ENCODE data around the gene GLRB. TPM values are rescaled to one million over a fixed set of nuclear protein-coding genes. Genes with fewer than 3 reads are reported as not detected.

The GLRB gene
- total RNA-seq: under 1 TPM in 1 of 4 donors, not detected in 3; 0.27 TPM

GRCh38 chr4:157075811-157076577 is at the start of gene GLRB:
Gene GLRB, plus strand, starts transcription at chr4:157076150. Its CDS starts 1,875 bp downstream, at chr4:157078025.
- no peak for TF ChIP-seq POLR2A (IDR thresholded peaks at IDR 0.05)
- no peak for TF ChIP-seq CTCF (IDR thresholded peaks at IDR 0.05)
- Histone ChIP-seq H3K9me3 (no peaks in the 10 kb centered on the region), H3K27me3 (no peaks in the 10 kb centered on the region), H3K27ac (peak within 1 kb of the TSS in 1 of 4 donors; percentile 18), H3K4me3 (peak within 1 kb of the TSS; percentile 16 to 60 (median 47)), H3K36me3 (no peaks in the 10 kb centered on the region), H3K4me1 (no peaks in the 10 kb centered on the region)
- peak in 1 of 3 donors; percentile 49 for DNase-seq

- H3K9me3 ChIP-seq: no peaks in the 10 kb centered on the region
- H3K4me1 ChIP-seq: no peaks in the 10 kb centered on the region
- H3K27ac ChIP-seq: no peak overlapping the region
- no peak for DNase-seq
- no peaks in the 10 kb centered on the region for H3K36me3 ChIP-seq
- no peaks in the 10 kb centered on the region for H3K27me3 ChIP-seq
- no peak overlapping the region for H3K4me3 ChIP-seq
- TF ChIP-seq POLR2A (IDR thresholded peaks at IDR 0.05) (no peak), CTCF (IDR thresholded peaks at IDR 0.05) (no peak)
Measured at GRCh38 chr4:157035471-157035870, 40.5 kb upstream of the GLRB start.

- H3K4me1 ChIP-seq: no peaks in the 10 kb centered on the region
- no peak for DNase-seq
- H3K4me3 ChIP-seq: no peak overlapping the region
- H3K27me3 ChIP-seq: no peaks in the 10 kb centered on the region
- no peak overlapping the region for H3K27ac ChIP-seq
- no peak for TF ChIP-seq POLR2A (IDR thresholded peaks at IDR 0.05)
- TF ChIP-seq CTCF (IDR thresholded peaks at IDR 0.05): no peak
- H3K9me3 ChIP-seq: no peaks in the 10 kb centered on the region
- H3K36me3 ChIP-seq: no peaks in the 10 kb centered on the region
Measured at GRCh38 chr4:157040405-157040804, 35.5 kb upstream of the GLRB start.

- Histone ChIP-seq H3K36me3 (no peaks in the 10 kb centered on the region), H3K27me3 (no peaks in the 10 kb centered on the region), H3K4me3 (no peak overlapping the region), H3K9me3 (no peaks in the 10 kb centered on the region), H3K4me1 (no peaks in the 10 kb centered on the region), H3K27ac (no peak overlapping the region)
- DNase-seq: no peak
- TF ChIP-seq POLR2A (IDR thresholded peaks at IDR 0.05) (no peak), CTCF (IDR thresholded peaks at IDR 0.05) (no peak)
Measured at GRCh38 chr4:157043131-157043530, 32.8 kb upstream of the GLRB start.

GRCh38 chr4:157045507-157046127 is 30.3 kb upstream of the GLRB start:
- H3K27me3 ChIP-seq: no peaks in the 10 kb centered on the region
- no peak for TF ChIP-seq POLR2A (IDR thresholded peaks at IDR 0.05)
- TF ChIP-seq CTCF (IDR thresholded peaks at IDR 0.05): peak in 4 of 6 experiments; percentile 39 to 77 (median 74)

More at GRCh38 chr4:157045507-157046127, 30.3 kb upstream of the GLRB start:
- peak in 1 of 3 donors; percentile 48 for DNase-seq
- no peaks in the 10 kb centered on the region for H3K9me3 ChIP-seq
- H3K4me3 ChIP-seq: no peak overlapping the region
- no peak overlapping the region for H3K27ac ChIP-seq
- no peaks in the 10 kb centered on the region for H3K4me1 ChIP-seq
- H3K36me3 ChIP-seq: no peaks in the 10 kb centered on the region

Measured in Peyer's patch (tissue), 4 donors.